Adrenal gland (tissue), 12 donors: ENCODE results near the gene MCM3AP. TPM values are rescaled to one million over a fixed set of nuclear protein-coding genes. Genes with fewer than 3 reads are reported as not detected.
"Not testable (repeated sequence)": the region's sequence is repeated elsewhere in the genome, so short reads cannot be mapped to it uniquely, and the experiment has no call there.

Experiments
- DNase-seq, 7 donors: peaks; one replicate each; pipeline ENCODE4 v3.0.0-alpha.2; 2019 to 2020
- H3K27ac ChIP-seq, 5 donors: fragments of 200-600 bp; sonication (generic) in 4 of 5; 1 replicate in 3 of 5; 2 replicates in 2 of 5; pipeline versions ENCODE4 v1.5.1 to v1.8.0; 2016 to 2020; ENCODE audit warnings: mild to moderate bottlenecking in 1 of 5
- H3K27me3 ChIP-seq: fragments of 200-600 bp; 2 replicates; pipeline ENCODE4 v1.8.0; 2021
- H3K36me3 ChIP-seq, 2 donors: fragments of 200-600 bp; replicated peaks in 1 of 2; 1 replicate in 1 of 2; 2 replicates in 1 of 2; pipeline versions ENCODE4 v1.5.1 to v1.8.0; 2018 to 2022
- H3K4me1 ChIP-seq, 2 donors: fragments of 200-600 bp; replicated peaks in 1 of 2; 1 replicate in 1 of 2; 2 replicates in 1 of 2; pipeline versions ENCODE4 v1.5.1 to v1.8.0; 2018 to 2021
- H3K4me3 ChIP-seq, 4 donors: fragments of 200-600 bp; sonication (generic) in 3 of 4; one replicate each; pipeline ENCODE4 v1.5.1; 2016 to 2018
- H3K9me3 ChIP-seq, 3 donors: fragments of 200-600 bp; sonication (generic) in 1 of 3; replicated peaks in 1 of 3; 1 replicate in 2 of 3; 2 replicates in 1 of 3; pipeline versions ENCODE4 v1.5.1 to v1.8.0; 2016 to 2021
- CTCF ChIP-seq, 6 experiments: fragments of 450-650 bp in 4 of 6; fragments of 200-600 bp in 2 of 6; sonication (generic) in 1 of 6; IDR thresholded peaks; 1 replicate in 5 of 6; 2 replicates in 1 of 6; pipeline versions ENCODE4 v1.5.1 to v1.8.0; 2016 to 2021; ENCODE audit warnings: antibody characterized with exemption in 6 of 6, mild to moderate bottlenecking in 2 of 6, moderate library complexity in 1 of 6
- POLR2A ChIP-seq, 2 donors: fragments of 450-650 bp; IDR thresholded peaks; one replicate each; pipeline ENCODE4 v1.6.1; 2017; ENCODE audit warnings: antibody characterized with exemption in 2 of 2, mild to moderate bottlenecking in 2 of 2, moderate library complexity in 1 of 2
- WGBS, 4 donors: extraction: QIAGEN DNeasy Blood & Tissue Kit in 2 of 4; methylation state at CpG; one replicate each; pipeline versions ENCODE4 v1.1.5 to v1.1.7; 2013 to 2017; 5-methylcytosine and 5-hydroxymethylcytosine counted together
- intact Hi-C, 2 donors: fragments of 100-400 bp; cut with DNase I; formaldehyde crosslinking; loops; one replicate each; pipeline versions ENCODE4 v1.14.1 to v1.15.0; 2022 to 2023
- polyA plus RNA-seq, 3 donors: library from polyadenylated mRNA; stranded (reverse); fragments of 200-250 nt in 2 of 3; fragments of 350-450 nt in 1 of 3; fragmentation: Illumina TruSeq in 1 of 3; extraction: RNeasy Lipid Tissue Mini Kit (QIAGEN cat#74804) in 1 of 3; gene quantifications; one replicate each; pipeline ENCODE4 v1.2.3, GENCODE V29; 2013 to 2014
- total RNA-seq, 9 donors: library from RNA; depleted of rRNA in 4 of 9; stranded (reverse); fragments of >200 nt in 4 of 9; fragments of 120-200 nt in 1 of 9; fragmentation: NEBNext Ultra II Directional in 1 of 9; extraction: Animal tissue kit (Norgen Biotek cat#: 25700) in 1 of 9; gene quantifications; one replicate each; pipeline versions ENCODE4 v1.1.0 to v1.2.4, GENCODE V29; 2013 to 2023
- donor health status: healthy with polysubstance abuse.
- donor health status: Bipolar disorder and iron deficiency.
- donor health status: DM: yes; HTN: yes; CAD: no.
- donor health status: DM: no; HTN: no; CAD: no.
- donor health status: DM: no; HTN: no; CAD: no.
- donor health status: DM: yes; HTN: yes; CAD: no.

Gene MCM3AP
- total and polyA plus RNA-seq, 12 donors, result 34.8 to 89.4 (median 70.1) TPM

- intact Hi-C loops, result loop anchor here in 1 of 2 donors (10.0 kb wide), 1 partner anchor 82 kb away; no protein-coding TSS in a partner anchor
- H3K27ac ChIP-seq, result peak overlapping the region in 4 of 5 donors; percentile 48 to 95 (median 88)
- no peaks in the 10 kb centered on the region for H3K36me3 ChIP-seq
- TF ChIP-seq CTCF (IDR thresholded peaks at IDR 0.05) (no peak), POLR2A (IDR thresholded peaks at IDR 0.05) (peak in 1 of 2 donors; percentile 50)
- WGBS, 4 donors, result 41 to 61% (median 49%) methylated on average over 4 of the region's 4 CpGs
- H3K4me1 ChIP-seq, result peaks cover 12 to 42% of the 10 kb centered on the region in 2 donors
- no peaks in the 10 kb centered on the region for H3K27me3 ChIP-seq
- peak in 1 of 7 donors; percentile 43 for DNase-seq
- peak overlapping the region in 1 of 4 donors; percentile 94 for H3K4me3 ChIP-seq
- no peaks in the 10 kb centered on the region for H3K9me3 ChIP-seq
These were observed 58.4 kb downstream of the MCM3AP start for GRCh38 chr21:46226920-46227599.

- H3K4me3 ChIP-seq, result peak overlapping the region in 1 of 4 donors; percentile 94
- peaks cover 12 to 42% of the 10 kb centered on the region in 2 donors for H3K4me1 ChIP-seq
- H3K9me3 ChIP-seq, result no peaks in the 10 kb centered on the region
- intact Hi-C loops, result loop anchor here in 1 of 2 donors (10.0 kb wide), 1 partner anchor 81 kb away; no protein-coding TSS in a partner anchor
- no peak for DNase-seq
- 78 to 92% (median 89%) methylated on average over 1 of the region's 1 CpG; no CpG with 5 or more reads in 1 of the 4 donors for WGBS, 4 donors
- peak overlapping the region in 4 of 5 donors; percentile 16 to 95 (median 63) for H3K27ac ChIP-seq
- no peaks in the 10 kb centered on the region for H3K27me3 ChIP-seq
- no peak for TF ChIP-seq POLR2A (IDR thresholded peaks at IDR 0.05)
- no peak for TF ChIP-seq CTCF (IDR thresholded peaks at IDR 0.05)
- H3K36me3 ChIP-seq, result peaks cover 0 to 2% of the 10 kb centered on the region in 2 donors
These were observed 59.3 kb downstream of the MCM3AP start for GRCh38 chr21:46226146-46226545.

- H3K4me1 ChIP-seq, result peaks cover 8 to 33% of the 10 kb centered on the region in 2 donors
- not testable (repeated sequence) for DNase-seq, H3K27me3 ChIP-seq, H3K27ac ChIP-seq, H3K4me3 ChIP-seq, H3K9me3 ChIP-seq
- intact Hi-C loops, result loop anchor here in 1 of 2 donors (10.0 kb wide), 1 partner anchor 79 kb away; no protein-coding TSS in a partner anchor
- H3K36me3 ChIP-seq, result peaks cover 0 to 24% of the 10 kb centered on the region in 2 donors
- WGBS, 4 donors, result 82 to 94% (median 88%) methylated on average over 18 of the region's 18 CpGs
These were observed 61.8 kb downstream of the MCM3AP start for GRCh38 chr21:46223661-46224060.

GRCh38 chr21:46223217-46223616 is 62.2 kb downstream of the MCM3AP start:
- no peaks in the 10 kb centered on the region for H3K27me3 ChIP-seq
- peaks cover 8 to 33% of the 10 kb centered on the region in 2 donors for H3K4me1 ChIP-seq
- H3K36me3 ChIP-seq, result peaks cover 0 to 24% of the 10 kb centered on the region in 2 donors
- H3K9me3 ChIP-seq, result no peaks in the 10 kb centered on the region
- no peak for TF ChIP-seq POLR2A (IDR thresholded peaks at IDR 0.05)
- TF ChIP-seq CTCF (IDR thresholded peaks at IDR 0.05), result no peak
- no peak for DNase-seq
- WGBS, 4 donors, result 81 to 93% (median 87%) methylated on average over 7 of the region's 7 CpGs
- H3K4me3 ChIP-seq, result no peak overlapping the region
- H3K27ac ChIP-seq, result no peak overlapping the region
- intact Hi-C loops, result loop anchor here in 1 of 2 donors (10.0 kb wide), 1 partner anchor 78 kb away; no protein-coding TSS in a partner anchor
